RCC 7860 (cell line): ENCODE data around the gene NUP50.

Experiments used
- DNase-seq: peaks from one replicate; pipeline ENCODE4 v3.0.0-alpha.2; 2015; ENCODE audit warnings: low spot score
- FAIRE-seq: peaks from 2 replicates; lab custom pipeline; 2012; peaks lifted over from hg19 to GRCh38; lab: Jason Lieb, UNC

Gene NUP50

GRCh38 chr22:45192701-45193187 lies 29.0 kb downstream of the NUP50 start:
- FAIRE-seq (no peak), DNase-seq (no peak)

GRCh38 chr22:45194686-45195085 lies 31.0 kb downstream of the NUP50 start:
- DNase-seq (no peak), FAIRE-seq (no peak)

- DNase-seq: no peak
- FAIRE-seq: no peak
Measured at GRCh38 chr22:45195616-45196015, 31.9 kb downstream of the NUP50 start.

GRCh38 chr22:45196308-45196707 lies 32.6 kb downstream of the NUP50 start:
- no peak for DNase-seq
- FAIRE-seq: no peak

DNA sequence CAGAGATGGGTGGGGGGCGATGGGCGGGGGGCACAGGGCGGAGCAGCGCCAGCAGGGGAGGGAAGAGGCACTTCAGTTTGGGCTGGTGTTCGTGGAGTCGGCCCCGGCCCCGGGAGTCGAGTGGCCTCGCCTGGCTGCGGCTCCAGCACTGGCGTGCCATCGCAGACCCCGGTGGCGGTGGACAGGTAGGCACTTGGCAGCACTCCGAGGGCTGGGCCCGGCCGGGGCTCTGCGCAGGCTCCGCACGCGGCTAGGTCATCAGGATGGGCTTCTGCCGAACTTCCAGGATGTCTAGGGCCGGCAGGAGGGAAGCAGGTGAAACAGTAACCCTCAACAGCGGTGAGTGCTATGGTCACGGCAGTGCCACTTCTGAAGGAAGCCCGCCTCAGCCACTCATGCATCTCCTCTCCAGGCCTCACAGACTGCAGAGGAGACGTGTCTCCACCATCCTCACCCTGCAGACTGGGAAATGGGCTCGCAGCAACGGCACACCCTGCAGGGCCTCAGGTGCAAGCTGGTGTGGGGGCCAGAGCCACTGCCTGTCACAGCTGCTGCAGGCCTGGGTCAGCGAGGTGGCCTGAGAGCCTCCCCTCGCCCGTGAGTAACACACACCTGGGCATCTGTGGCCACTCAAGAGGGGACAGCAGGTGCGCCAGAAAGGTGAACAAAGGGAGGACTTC lies 33.3 kb downstream of the NUP50 start:
- FAIRE-seq: no peak
- DNase-seq: no peak

- DNase-seq: no peak
- FAIRE-seq: no peak
Measured at GRCh38 chr22:45197606-45198462, 34.1 kb downstream of the NUP50 start.

DNA sequence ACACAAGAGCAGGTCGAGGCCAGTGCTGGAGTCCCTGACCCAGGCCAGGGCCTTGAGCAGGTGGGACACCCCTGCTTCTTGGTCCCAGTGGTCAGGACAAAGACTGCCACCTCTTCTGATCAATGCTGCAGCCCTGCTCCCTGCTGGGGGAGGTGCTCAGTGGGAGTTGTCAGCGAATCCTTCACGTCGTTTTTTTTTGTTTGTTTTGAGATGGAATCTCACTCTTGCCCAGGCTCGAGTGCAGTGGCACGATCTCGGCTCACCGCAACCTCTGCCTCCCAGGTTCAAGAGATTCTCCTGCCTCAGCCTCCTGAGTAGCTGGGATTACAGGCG lies 34.7 kb downstream of the NUP50 start:
- DNase-seq: no peak
- FAIRE-seq: no peak

DNA sequence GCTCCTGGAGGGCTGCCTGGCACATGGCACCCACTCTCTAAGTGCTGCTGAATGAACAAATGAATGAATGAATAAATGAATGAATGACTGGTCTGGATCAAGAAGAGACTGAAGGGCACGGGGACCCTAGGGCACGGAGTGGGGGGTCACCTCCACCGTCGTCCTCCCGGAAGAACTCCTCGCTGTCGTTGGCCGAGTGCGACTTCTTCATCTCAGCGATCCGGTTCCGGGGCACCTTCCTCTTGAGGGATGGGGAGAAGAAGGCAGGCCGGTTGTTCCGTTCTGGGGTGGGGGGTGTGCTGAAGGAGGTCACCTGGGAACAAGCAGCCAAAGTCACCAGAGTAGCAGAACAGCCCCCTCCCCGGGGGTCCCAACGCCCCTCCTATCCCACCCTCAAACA lies 36.0 kb downstream of the NUP50 start:
- no peak for DNase-seq
- no peak for FAIRE-seq

GRCh38 chr22:45200230-45200629 lies 36.5 kb downstream of the NUP50 start:
- FAIRE-seq (no peak), DNase-seq (no peak)

DNA sequence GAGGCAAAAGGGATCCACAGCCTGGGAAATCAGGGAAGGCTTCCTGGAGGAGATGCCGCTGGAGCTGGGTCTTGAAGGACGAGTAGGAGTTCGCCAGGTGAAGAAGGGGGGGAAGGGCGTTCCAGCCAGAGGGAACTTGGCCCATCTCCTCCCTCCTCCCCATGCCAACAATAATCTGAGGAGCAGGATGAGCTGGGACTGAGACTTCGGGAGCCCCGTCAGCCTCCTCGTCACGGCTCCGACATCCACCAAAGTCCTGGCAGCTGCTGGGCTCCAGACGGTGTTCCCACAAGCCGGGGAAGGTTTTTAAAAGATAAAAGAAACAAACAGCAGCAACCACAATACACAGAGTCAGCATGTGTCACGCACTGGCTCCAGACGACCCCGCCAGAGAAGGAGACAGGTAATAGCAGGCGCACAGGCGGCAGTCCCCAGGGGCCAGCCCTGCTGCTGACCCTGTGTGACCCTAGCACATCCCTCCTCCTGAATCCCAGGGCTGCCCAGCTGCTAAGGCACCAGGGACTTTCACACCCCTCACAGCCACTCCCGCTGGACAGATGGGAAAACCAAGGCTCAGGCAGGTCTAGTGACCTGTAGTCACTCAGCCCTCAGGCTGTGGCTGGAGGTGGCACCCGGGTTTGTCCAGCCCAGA lies 37.3 kb downstream of the NUP50 start:
- FAIRE-seq (no peak), DNase-seq (no peak)

GRCh38 chr22:45201678-45202332 lies 38.1 kb downstream of the NUP50 start:
- FAIRE-seq: no peak

DNA sequence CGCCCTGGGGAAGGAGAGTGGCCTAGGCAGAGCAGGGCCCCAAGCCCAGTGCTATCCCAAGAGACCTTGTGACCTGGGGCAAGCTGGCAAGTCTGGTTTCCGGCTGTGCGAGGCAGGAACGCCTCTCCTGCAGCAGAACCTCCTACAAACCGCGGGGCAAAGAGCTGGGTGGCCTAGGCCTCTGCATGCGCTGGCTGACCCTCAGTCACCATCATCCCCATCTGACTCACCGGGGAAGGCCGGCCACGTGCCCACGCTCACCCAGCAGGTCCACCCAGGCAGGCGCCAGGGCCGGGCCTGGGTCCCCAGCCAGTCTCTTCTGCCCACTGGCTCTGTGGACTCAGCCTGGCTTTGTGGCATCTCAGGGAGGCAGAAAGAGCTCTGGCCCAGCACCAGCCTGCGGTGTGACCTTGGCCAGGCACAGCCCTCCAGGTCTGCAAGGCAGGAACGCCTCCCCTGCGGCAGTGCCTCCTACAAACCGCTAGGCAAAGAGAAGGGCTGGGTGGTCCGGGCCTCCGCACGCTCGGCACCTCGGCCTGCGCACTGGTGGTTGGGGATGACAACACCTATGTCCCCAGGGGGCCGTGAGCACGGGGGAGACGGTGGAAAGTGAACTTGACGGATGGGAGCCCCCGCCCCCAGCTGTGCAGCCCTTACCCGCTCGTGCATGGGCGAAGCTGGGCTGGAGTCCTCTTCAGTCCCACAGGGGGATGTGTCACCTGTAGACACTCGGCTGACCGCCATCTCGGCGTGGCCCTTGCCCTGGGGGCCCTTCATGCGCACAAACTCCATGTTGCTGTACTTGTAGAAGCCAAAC lies 38.8 kb downstream of the NUP50 start:
- FAIRE-seq (no peak), DNase-seq (no peak)

More at GRCh38 chr22:45201678-45202332, 38.1 kb downstream of the NUP50 start:
- DNase-seq: no peak

DNA sequence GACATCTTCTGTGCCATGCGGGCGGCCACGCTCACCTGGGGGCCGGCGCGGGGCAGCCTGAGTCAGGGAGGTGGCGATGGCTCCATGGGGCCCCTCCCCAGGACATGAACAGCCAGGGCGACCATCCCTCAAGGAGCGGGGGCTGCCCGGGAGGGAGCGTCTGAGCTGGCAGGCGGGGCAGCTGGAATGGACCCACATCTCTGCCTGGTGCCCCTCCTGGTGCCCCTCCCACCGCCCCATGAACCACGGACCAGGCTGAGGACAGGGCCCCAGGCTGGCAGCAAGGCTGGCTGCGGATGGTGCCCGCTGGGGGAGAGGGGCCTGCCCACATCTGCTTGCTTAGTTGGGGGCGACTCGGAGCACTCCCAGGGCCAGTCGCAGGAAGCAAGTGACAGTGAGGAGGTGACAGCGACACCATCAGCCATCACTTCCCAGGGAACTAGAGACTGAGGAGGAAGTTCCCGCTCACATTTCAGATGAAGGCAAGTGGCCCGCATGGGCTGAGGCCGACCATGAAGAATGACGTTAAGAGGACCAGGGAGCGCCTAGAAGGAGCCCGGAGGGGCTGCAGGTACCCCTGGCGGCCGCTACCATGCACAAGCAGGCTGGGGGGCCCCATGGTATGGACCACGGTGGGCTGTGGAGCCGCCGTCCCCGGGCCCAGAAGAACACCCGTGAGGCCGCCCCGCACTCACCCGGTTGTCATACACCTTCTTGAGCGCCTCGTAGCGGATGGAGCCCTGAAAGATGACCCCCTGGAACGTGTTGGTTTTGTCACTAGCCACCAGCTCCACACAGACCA lies 39.6 kb downstream of the NUP50 start:
- DNase-seq: no peak
- FAIRE-seq: no peak

- FAIRE-seq (no peak), DNase-seq (no peak)
Measured at GRCh38 chr22:45204241-45204640, 40.5 kb downstream of the NUP50 start.

GRCh38 chr22:45204819-45205218 lies 41.1 kb downstream of the NUP50 start:
- DNase-seq: no peak
- FAIRE-seq: no peak

DNA sequence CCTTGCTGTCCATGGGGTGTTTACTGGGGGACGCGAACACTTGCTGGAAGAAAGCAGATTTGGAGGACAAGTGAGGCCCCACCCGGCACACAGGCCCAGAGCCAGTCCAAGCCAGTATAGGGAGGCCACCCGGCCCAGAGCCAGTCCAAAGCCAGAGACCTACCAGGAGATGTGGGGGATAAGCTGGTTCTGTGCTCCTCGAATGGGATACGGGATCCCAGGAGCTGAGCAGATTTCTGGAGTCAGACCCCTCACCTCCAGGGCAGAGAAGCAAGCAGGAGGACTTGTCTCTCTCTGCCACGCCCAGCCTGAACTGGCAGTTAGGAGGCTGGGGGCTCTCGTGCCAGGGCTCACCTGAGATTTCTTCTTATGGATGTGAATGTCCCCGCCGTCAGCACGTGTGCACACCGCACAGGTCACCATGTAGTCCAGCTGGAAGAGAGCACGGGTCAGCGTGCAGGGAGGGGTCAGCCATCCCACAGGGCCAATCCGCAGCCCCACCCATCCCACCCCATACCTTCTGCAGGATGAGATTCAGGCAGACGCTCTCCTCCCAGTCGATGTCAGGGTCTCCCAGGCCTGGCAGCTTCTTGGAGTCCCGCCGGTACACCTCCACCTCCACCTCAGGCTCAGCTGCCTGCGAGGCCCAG lies 41.7 kb downstream of the NUP50 start:
- FAIRE-seq (no peak), DNase-seq (no peak)

- no peak for FAIRE-seq
- no peak for DNase-seq
Measured at GRCh38 chr22:45206233-45206632, 42.5 kb downstream of the NUP50 start.

- no peak for FAIRE-seq
- no peak for DNase-seq
Measured at GRCh38 chr22:45207533-45207932, 43.8 kb downstream of the NUP50 start.
